ENCODE data around the gene RAB3GAP1.
A peak's percentile ranks its signal among the peaks of the same experiment; 100 is the strongest.

Gene RAB3GAP1

DNA sequence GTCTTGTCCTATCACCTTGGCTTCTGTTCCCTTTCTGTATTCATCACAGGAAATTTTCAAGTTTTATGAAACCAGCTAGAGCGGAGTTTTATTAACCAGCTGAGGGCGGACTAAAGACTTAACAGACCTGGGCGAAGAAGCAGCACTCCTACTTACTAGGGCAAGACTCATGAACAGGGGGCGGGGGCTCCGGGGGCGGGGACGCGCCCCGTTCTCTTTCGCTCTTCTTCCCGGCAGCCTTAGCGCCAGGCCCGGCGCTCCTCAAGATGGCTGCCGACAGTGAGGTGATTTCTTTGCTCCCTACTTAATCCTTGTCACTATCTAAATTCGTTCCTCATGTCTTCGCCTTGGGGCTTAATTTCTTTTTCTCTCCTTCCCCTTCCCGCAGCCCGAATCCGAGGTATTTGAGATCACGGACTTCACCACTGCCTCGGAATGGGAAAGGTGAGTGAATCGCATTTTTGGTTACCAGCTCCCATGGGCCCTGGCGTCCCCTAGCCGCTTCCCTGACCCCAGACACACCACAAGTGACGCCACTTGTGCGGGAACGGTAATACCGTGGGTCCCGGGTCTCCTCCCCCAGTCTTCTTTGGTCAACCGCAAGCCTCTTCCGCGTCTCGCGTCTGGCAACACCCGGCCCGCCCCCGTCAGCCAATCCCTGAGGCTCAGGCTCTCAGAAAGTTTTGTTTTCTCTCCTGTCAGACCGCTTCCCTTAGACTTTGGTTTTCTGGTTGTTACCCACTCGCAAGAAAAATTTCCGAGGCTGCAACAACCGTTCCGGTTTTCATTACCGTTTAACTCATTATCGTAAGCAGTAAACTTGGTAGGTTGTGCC, at the start of gene RAB3GAP1:
Gene RAB3GAP1 (plus strand): TSS at position 251 of the 835 bp plus-strand sequence. CDS start 16 bp downstream, at position 267.
- peak; percentile 77 for DNase-seq (ENCODE audit: low read depth)
- TF ChIP-seq, protein P1, sequence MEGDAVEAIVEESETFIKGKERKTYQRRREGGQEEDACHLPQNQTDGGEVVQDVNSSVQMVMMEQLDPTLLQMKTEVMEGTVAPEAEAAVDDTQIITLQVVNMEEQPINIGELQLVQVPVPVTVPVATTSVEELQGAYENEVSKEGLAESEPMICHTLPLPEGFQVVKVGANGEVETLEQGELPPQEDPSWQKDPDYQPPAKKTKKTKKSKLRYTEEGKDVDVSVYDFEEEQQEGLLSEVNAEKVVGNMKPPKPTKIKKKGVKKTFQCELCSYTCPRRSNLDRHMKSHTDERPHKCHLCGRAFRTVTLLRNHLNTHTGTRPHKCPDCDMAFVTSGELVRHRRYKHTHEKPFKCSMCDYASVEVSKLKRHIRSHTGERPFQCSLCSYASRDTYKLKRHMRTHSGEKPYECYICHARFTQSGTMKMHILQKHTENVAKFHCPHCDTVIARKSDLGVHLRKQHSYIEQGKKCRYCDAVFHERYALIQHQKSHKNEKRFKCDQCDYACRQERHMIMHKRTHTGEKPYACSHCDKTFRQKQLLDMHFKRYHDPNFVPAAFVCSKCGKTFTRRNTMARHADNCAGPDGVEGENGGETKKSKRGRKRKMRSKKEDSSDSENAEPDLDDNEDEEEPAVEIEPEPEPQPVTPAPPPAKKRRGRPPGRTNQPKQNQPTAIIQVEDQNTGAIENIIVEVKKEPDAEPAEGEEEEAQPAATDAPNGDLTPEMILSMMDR (IDR thresholded peaks at IDR 0.05; ENCODE audit: low read depth, low read length, missing control alignments): no peak
- H3K4me3 ChIP-seq (ENCODE audit: low read depth, low read length): peak within 1 kb of the TSS; percentile 59

GRCh38 chr2:135002836-135003235, 49.3 kb upstream of the RAB3GAP1 start:
- DNase-seq (ENCODE audit: low read depth): no peak
- no peak overlapping the region for H3K4me3 ChIP-seq (ENCODE audit: low read depth, low read length)
- TF ChIP-seq, protein P1 (IDR thresholded peaks at IDR 0.05; ENCODE audit: low read depth, low read length, missing control alignments): no peak

DNA sequence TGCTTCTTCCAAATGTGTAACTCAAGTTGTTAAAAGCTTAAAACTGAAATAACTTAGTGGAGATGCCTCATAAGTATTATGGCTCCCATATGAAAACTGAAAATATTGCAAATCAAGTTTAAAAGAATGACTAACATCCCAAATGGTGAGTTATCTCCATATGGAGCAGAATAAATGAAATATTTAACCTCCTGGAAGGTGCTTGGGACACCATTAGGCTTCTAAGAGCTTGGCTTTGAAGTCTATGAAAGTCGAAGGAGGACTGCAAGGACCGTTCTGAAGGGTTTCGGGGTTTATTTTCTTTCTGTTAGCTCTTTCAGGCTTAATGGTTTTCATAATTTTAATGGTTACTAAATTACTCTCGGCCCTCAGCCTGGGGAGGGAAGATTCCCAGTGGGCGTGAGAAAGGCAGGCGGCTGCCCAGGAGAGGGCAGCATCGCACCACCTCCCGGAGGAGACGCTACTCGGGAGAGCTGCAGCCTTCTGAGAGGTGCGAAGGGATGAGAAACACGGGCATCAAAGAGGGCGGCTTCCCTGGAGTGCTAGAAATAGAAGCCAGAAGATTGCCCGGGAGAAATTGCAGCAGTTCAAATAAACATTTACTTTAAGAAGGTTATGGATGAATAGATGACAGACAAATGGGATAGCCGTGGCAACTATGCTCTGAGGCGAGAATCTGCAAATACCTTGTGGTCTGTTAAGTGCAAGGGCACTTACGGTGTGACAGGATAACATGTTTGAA, 47.9 kb upstream of the RAB3GAP1 start:
- H3K4me3 ChIP-seq (ENCODE audit: low read depth, low read length): no peak overlapping the region
- TF ChIP-seq, protein P1 (IDR thresholded peaks at IDR 0.05; ENCODE audit: low read depth, low read length, missing control alignments): peak; percentile 87
- DNase-seq (ENCODE audit: low read depth): peak; percentile 15

DNA sequence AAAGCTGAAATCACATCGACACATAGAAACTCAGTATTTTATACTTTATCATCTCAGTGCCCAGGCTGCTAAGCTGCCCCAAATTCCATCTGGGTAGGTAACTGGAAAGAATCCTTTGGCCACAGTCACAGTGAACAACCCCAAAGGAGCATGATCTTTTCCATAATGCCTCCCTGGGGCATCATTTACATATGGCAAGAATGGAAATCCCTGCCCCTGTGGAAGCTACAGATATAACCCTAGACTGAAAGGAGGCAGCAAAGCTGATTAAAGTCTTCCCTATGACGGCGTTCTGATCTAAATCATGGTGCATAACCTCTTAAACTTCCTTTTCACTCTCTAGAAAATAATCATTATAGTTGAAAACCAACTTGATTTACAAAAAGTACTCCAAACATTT, 46.3 kb upstream of the RAB3GAP1 start:
- no peak overlapping the region for H3K4me3 ChIP-seq (ENCODE audit: low read depth, low read length)
- TF ChIP-seq, protein P1 (IDR thresholded peaks at IDR 0.05; ENCODE audit: low read depth, low read length, missing control alignments): no peak
- DNase-seq (ENCODE audit: low read depth): no peak

GRCh38 chr2:135009339-135009738, 42.8 kb upstream of the RAB3GAP1 start:
- TF ChIP-seq, protein P1 (IDR thresholded peaks at IDR 0.05; ENCODE audit: low read depth, low read length, missing control alignments): no peak
- DNase-seq (ENCODE audit: low read depth): no peak
- no peak overlapping the region for H3K4me3 ChIP-seq (ENCODE audit: low read depth, low read length)

DNA sequence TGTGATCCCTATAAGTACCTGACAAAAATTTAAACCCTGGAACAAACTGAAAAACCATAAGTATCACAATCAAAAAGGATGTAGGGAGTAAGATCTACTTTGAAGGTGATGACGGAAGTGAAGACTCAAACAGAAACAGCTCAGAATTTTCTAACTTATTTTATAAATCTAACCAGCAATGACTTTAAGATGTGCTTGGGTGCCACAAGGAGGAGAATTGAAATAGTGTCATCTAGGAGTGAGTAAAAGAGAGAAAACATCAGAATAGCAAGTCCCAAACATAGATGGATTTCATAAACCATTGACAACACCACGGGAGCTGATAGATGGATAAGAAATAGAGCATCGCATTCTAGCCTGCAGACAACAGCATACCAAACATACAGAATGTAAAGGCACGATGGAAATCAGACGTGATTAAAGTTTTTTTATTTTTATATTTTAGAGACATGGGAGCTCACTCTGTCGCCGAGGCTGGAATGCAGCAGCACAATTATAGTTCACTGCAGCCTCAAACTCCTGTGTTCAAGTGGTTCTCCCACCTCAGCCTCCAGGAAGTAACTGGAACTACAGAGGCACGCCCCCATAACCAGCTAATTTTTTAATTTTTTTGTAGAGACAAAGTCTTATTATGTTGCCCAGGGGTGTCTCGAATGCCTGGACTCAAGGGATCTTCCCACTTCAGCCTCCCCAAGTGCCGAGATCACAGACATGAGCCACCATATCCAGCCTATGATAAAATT, 41.7 kb upstream of the RAB3GAP1 start:
- TF ChIP-seq, protein P1 (IDR thresholded peaks at IDR 0.05; ENCODE audit: low read depth, low read length, missing control alignments): no peak
- no peak for DNase-seq (ENCODE audit: low read depth)
- H3K4me3 ChIP-seq (ENCODE audit: low read depth, low read length): no peak overlapping the region
